ENCODE results near the gene C6orf136.

Gene C6orf136

GRCh38 chr6:30612687-30613248 lies 34.2 kb upstream of the C6orf136 start:
- no peak for TF ChIP-seq CTCF (IDR thresholded peaks at IDR 0.05; ENCODE audit: low read depth, low read length)
- no peak overlapping the region for H3K4me3 ChIP-seq (ENCODE audit: low read depth, low read length)
- no peak for DNase-seq (ENCODE audit: low read depth)

GRCh38 chr6:30613251-30614043 lies 33.5 kb upstream of the C6orf136 start:
- TF ChIP-seq CTCF (IDR thresholded peaks at IDR 0.05; ENCODE audit: low read depth, low read length): no peak
- DNase-seq (ENCODE audit: low read depth): peak; percentile 52
- H3K4me3 ChIP-seq (ENCODE audit: low read depth, low read length): peak overlapping the region; percentile 99

- peak overlapping the region; percentile 99 for H3K4me3 ChIP-seq (ENCODE audit: low read depth, low read length)
- no peak for DNase-seq (ENCODE audit: low read depth)
- TF ChIP-seq MYC (IDR thresholded peaks at IDR 0.05; ENCODE audit: low read depth, low read length): no peak
- TF ChIP-seq POLR2A (IDR thresholded peaks at IDR 0.05; ENCODE audit: extremely low read depth, insufficient read length): no peak
- TF ChIP-seq MAX (IDR thresholded peaks at IDR 0.05; ENCODE audit: low read depth, low read length): no peak
- no peak for TF ChIP-seq CTCF (IDR thresholded peaks at IDR 0.05; ENCODE audit: low read depth, low read length)
These were observed 32.7 kb upstream of the C6orf136 start for GRCh38 chr6:30614044-30614842.

GRCh38 chr6:30614843-30615218 lies 32.1 kb upstream of the C6orf136 start:
- DNase-seq (ENCODE audit: low read depth): peak; percentile 99
- TF ChIP-seq MAX (IDR thresholded peaks at IDR 0.05; ENCODE audit: low read depth, low read length): peak; percentile 10; the same call in 1 of the 2 replicates
- TF ChIP-seq CTCF (IDR thresholded peaks at IDR 0.05; ENCODE audit: low read depth, low read length): no peak
- TF ChIP-seq POLR2A (IDR thresholded peaks at IDR 0.05; ENCODE audit: extremely low read depth, insufficient read length): peak; percentile 48
- TF ChIP-seq MYC (IDR thresholded peaks at IDR 0.05; ENCODE audit: low read depth, low read length): peak; percentile 18; the same call in 1 of the 2 replicates
- peak overlapping the region; percentile 99 for H3K4me3 ChIP-seq (ENCODE audit: low read depth, low read length)

- H3K4me3 ChIP-seq (ENCODE audit: low read depth, low read length): peak overlapping the region; percentile 99
- TF ChIP-seq CTCF (IDR thresholded peaks at IDR 0.05; ENCODE audit: low read depth, low read length) (no peak), MYC (IDR thresholded peaks at IDR 0.05; ENCODE audit: low read depth, low read length) (no peak), POLR2A (IDR thresholded peaks at IDR 0.05; ENCODE audit: extremely low read depth, insufficient read length) (no peak), MAX (IDR thresholded peaks at IDR 0.05; ENCODE audit: low read depth, low read length) (no peak; the same call in 1 of the 2 replicates)
- peak; percentile 94 for DNase-seq (ENCODE audit: low read depth)
These were observed 31.5 kb upstream of the C6orf136 start for GRCh38 chr6:30615219-30615957.
